Measurements from ENCODE around the gene RASGRP4.

GRCh38 chr19:38417146-38417543 lies 8.9 kb downstream of the RASGRP4 start:
- TF ChIP-seq, protein P1, sequence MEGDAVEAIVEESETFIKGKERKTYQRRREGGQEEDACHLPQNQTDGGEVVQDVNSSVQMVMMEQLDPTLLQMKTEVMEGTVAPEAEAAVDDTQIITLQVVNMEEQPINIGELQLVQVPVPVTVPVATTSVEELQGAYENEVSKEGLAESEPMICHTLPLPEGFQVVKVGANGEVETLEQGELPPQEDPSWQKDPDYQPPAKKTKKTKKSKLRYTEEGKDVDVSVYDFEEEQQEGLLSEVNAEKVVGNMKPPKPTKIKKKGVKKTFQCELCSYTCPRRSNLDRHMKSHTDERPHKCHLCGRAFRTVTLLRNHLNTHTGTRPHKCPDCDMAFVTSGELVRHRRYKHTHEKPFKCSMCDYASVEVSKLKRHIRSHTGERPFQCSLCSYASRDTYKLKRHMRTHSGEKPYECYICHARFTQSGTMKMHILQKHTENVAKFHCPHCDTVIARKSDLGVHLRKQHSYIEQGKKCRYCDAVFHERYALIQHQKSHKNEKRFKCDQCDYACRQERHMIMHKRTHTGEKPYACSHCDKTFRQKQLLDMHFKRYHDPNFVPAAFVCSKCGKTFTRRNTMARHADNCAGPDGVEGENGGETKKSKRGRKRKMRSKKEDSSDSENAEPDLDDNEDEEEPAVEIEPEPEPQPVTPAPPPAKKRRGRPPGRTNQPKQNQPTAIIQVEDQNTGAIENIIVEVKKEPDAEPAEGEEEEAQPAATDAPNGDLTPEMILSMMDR (conservative IDR thresholded peaks at IDR 0.05 in 1 of 2, IDR thresholded peaks at IDR 0.05 in 1 of 2; ENCODE audit: low read depth in 1 of 2, low read length in 2 of 2), result no peak
- TF ChIP-seq EZH2 (IDR thresholded peaks at IDR 0.05; ENCODE audit: low read length, missing control alignments), result no peak
